ENCODE results near the gene SDCBP2.

Gene SDCBP2

DNA sequence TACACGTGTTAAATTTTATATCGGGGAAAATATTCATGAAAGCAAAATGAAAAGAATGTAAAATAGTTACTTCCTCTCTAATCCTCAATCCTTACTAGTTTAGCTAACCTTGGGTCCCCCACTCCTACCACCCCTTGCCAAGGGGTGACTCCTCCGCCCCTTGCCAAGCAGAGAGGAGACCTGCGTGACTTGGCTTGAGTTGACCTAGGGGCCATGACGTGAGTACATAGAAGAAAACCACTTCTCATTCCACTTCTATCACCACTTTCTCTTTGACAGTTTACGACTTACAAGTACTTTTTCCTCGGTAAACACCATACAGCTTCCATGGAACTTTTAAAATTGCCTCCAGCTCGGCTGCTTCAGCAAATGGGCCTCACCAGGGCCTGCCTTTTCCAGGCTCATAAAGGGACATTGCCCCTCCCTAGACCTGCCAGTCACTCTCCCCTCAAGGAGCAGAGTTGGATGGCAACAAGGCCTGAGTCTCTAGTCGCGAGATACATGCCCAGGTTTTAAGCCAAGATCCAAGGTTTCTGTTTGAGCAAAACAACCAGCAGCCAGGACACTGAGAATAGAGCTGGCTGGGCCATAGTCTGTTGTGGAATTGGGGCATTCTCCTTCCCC lies 29.9 kb downstream of the SDCBP2 start:
- TF ChIP-seq ZFP3 (CRISPR knock-in tag; IDR thresholded peaks at IDR 0.05): no peak

DNA sequence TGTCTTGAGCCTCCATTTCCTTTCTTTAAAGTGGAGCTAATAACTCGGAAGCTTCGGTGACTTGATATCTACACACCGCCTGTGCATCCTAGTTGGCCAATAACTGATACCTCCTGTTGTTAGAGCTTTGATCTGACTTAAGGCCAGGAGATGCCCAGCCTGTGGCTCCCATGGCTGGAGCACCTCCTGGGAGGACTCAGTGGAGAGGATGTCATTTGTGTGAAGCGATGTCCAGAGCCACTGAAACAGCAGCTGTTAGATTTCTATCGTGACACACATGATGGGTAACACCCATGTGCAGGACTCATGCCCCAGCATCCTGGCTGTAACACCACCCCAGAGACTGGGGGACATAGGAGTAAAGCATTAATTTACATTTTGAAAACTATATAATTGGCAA lies 30.8 kb downstream of the SDCBP2 start:
- ATAC-seq: no peak
- TF ChIP-seq ZNF70 (CRISPR knock-in tag; IDR thresholded peaks at IDR 0.05) (no peak), TCF4 (CRISPR knock-in tag; IDR thresholded peaks at IDR 0.05; ENCODE audit: borderline replicate concordance) (no peak), ZC3H10 (CRISPR knock-in tag; IDR thresholded peaks at IDR 0.05) (no peak)

More for the DNA sequence above, 29.9 kb downstream of the SDCBP2 start:
- ATAC-seq: no peak

DNA sequence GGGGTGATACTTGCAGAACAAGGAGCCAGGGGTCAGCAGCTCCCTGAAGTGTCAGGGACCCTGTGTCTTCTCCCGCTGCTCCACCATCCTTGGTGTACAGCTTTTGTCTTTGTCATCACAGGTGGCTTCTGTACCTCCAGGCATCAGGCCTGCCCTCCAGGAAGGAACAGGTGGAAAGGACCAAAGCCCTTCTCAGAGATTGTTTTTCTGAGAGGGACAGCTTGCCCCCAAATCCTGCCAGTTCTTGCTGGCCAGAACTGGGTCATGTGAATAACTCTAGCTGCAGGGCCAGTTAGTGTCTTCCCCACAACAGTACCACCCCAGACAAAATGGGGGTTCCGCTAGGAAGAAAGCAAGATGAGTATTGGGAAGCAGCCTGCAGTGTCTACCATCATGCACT lies 31.5 kb downstream of the SDCBP2 start:
- TF ChIP-seq ZC3H10 (CRISPR knock-in tag; IDR thresholded peaks at IDR 0.05) (no peak), ESRRG (CRISPR knock-in tag; IDR thresholded peaks at IDR 0.05) (no peak)
- no peak for ATAC-seq

DNA sequence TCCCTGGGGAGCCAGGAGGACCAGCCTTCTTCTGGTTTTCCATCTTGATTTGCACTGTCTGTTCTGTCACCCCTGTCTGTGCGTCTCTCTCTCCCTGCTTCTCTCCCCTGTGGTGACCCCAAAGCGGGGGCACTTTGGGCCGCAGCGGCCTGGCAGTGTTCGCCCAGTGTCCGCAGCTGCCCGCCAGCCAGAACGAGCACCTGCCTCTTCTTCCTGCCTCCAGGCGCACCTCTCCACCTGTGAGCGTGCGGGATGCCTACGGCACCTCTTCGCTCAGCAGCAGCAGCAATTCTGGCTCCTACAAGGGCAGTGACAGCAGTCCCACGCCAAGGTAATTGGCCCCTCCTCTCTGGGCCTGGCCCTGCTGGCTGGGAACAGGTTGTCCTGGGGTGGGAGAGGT lies 32.0 kb downstream of the SDCBP2 start:
- no peak for TF ChIP-seq ZFP30 (CRISPR knock-in tag; IDR thresholded peaks at IDR 0.05)
- TF ChIP-seq CSDC2 (CRISPR knock-in tag; IDR thresholded peaks at IDR 0.05): no peak
- TF ChIP-seq ZNF565 (CRISPR knock-in tag; conservative IDR thresholded peaks at IDR 0.05; ENCODE audit: low read depth): no peak
- no peak for TF ChIP-seq ESRRG (CRISPR knock-in tag; IDR thresholded peaks at IDR 0.05)
- TF ChIP-seq, protein P1, sequence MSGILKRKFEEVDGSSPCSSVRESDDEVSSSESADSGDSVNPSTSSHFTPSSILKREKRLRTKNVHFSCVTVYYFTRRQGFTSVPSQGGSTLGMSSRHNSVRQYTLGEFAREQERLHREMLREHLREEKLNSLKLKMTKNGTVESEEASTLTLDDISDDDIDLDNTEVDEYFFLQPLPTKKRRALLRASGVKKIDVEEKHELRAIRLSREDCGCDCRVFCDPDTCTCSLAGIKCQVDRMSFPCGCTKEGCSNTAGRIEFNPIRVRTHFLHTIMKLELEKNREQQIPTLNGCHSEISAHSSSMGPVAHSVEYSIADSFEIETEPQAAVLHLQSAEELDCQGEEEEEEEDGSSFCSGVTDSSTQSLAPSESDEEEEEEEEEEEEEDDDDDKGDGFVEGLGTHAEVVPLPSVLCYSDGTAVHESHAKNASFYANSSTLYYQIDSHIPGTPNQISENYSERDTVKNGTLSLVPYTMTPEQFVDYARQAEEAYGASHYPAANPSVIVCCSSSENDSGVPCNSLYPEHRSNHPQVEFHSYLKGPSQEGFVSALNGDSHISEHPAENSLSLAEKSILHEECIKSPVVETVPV (CRISPR knock-in tag; IDR thresholded peaks at IDR 0.05): no peak
- no peak for TF ChIP-seq ZNF70 (CRISPR knock-in tag; IDR thresholded peaks at IDR 0.05)
- no peak for TF ChIP-seq ZC3H10 (CRISPR knock-in tag; IDR thresholded peaks at IDR 0.05)
- TF ChIP-seq, protein P2, sequence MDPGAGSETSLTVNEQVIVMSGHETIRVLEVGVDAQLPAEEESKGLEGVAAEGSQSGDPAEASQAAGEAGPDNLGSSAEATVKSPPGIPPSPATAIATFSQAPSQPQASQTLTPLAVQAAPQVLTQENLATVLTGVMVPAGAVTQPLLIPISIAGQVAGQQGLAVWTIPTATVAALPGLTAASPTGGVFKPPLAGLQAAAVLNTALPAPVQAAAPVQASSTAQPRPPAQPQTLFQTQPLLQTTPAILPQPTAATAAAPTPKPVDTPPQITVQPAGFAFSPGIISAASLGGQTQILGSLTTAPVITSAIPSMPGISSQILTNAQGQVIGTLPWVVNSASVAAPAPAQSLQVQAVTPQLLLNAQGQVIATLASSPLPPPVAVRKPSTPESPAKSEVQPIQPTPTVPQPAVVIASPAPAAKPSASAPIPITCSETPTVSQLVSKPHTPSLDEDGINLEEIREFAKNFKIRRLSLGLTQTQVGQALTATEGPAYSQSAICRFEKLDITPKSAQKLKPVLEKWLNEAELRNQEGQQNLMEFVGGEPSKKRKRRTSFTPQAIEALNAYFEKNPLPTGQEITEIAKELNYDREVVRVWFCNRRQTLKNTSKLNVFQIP (CRISPR knock-in tag; IDR thresholded peaks at IDR 0.05; ENCODE audit: borderline replicate concordance, low read depth): no peak
- TF ChIP-seq ISL1 (CRISPR knock-in tag; IDR thresholded peaks at IDR 0.05): no peak
- TF ChIP-seq, protein P3, sequence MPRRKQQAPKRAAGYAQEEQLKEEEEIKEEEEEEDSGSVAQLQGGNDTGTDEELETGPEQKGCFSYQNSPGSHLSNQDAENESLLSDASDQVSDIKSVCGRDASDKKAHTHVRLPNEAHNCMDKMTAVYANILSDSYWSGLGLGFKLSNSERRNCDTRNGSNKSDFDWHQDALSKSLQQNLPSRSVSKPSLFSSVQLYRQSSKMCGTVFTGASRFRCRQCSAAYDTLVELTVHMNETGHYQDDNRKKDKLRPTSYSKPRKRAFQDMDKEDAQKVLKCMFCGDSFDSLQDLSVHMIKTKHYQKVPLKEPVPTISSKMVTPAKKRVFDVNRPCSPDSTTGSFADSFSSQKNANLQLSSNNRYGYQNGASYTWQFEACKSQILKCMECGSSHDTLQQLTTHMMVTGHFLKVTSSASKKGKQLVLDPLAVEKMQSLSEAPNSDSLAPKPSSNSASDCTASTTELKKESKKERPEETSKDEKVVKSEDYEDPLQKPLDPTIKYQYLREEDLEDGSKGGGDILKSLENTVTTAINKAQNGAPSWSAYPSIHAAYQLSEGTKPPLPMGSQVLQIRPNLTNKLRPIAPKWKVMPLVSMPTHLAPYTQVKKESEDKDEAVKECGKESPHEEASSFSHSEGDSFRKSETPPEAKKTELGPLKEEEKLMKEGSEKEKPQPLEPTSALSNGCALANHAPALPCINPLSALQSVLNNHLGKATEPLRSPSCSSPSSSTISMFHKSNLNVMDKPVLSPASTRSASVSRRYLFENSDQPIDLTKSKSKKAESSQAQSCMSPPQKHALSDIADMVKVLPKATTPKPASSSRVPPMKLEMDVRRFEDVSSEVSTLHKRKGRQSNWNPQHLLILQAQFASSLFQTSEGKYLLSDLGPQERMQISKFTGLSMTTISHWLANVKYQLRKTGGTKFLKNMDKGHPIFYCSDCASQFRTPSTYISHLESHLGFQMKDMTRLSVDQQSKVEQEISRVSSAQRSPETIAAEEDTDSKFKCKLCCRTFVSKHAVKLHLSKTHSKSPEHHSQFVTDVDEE (CRISPR knock-in tag; IDR thresholded peaks at IDR 0.05): no peak
- TF ChIP-seq TCF4 (CRISPR knock-in tag; IDR thresholded peaks at IDR 0.05; ENCODE audit: borderline replicate concordance): no peak
- no peak for TF ChIP-seq PPARA (CRISPR knock-in tag; IDR thresholded peaks at IDR 0.05; ENCODE audit: borderline replicate concordance)
- no peak for TF ChIP-seq SNAI2 (CRISPR knock-in tag; IDR thresholded peaks at IDR 0.05)
- no peak for ATAC-seq

DNA sequence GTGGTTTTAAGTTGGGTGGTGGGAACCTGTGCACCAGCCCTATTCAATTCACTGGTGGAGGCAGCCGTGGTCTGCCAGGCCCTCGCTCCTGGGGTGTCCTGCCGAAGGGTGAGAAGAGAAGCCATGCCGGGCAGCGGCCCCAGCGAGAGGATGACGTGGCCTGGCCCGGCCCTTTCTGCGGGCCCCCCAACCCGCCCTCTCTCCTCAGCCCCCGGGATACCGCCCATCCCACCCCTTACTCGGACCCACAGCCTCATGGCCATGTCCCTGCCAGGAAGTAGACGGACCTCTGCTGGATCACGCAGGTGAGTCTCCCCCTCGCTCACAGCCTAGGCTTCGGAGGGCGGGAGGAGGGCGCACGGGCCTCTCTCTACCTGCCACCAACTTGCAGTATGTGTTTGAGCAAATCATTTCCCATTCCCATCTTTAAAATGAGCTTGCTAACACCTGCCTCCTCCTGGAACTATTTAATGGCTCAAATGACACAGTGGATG lies 32.8 kb downstream of the SDCBP2 start:
- no peak for TF ChIP-seq BACH2 (CRISPR knock-in tag; IDR thresholded peaks at IDR 0.05; ENCODE audit: borderline replicate concordance)
- no peak for TF ChIP-seq TOX (CRISPR knock-in tag; IDR thresholded peaks at IDR 0.05; ENCODE audit: borderline replicate concordance)
- no peak for TF ChIP-seq RARB (CRISPR knock-in tag; IDR thresholded peaks at IDR 0.05)
- TF ChIP-seq, protein P2 (CRISPR knock-in tag; IDR thresholded peaks at IDR 0.05; ENCODE audit: borderline replicate concordance, low read depth): no peak
- TF ChIP-seq SNAI2 (CRISPR knock-in tag; IDR thresholded peaks at IDR 0.05): no peak
- no peak for ATAC-seq
